ENCODE data around the gene DUOXA2. TPM values are rescaled to one million over a fixed set of nuclear protein-coding genes. Genes with fewer than 3 reads are reported as not detected.

The DUOXA2 gene
- total RNA-seq, 4 donors from 2014 or later: not detected

DNA sequence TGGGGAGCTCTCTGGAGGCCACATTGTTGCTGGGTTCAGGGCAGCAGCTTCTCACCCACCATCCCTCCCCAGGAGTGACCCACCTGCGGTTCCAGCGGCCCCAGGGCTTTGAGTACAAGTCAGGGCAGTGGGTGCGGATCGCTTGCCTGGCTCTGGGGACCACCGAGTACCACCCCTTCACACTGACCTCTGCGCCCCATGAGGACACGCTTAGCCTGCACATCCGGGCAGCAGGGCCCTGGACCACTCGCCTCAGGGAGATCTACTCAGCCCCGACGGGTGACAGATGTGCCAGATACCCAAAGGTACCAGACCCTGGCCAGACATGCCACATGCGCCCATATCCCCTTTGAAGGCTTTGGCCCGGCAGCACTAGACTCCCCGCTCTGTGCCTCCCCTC is 47.5 kb downstream of the DUOXA2 start:
- TF ChIP-seq, protein P1, sequence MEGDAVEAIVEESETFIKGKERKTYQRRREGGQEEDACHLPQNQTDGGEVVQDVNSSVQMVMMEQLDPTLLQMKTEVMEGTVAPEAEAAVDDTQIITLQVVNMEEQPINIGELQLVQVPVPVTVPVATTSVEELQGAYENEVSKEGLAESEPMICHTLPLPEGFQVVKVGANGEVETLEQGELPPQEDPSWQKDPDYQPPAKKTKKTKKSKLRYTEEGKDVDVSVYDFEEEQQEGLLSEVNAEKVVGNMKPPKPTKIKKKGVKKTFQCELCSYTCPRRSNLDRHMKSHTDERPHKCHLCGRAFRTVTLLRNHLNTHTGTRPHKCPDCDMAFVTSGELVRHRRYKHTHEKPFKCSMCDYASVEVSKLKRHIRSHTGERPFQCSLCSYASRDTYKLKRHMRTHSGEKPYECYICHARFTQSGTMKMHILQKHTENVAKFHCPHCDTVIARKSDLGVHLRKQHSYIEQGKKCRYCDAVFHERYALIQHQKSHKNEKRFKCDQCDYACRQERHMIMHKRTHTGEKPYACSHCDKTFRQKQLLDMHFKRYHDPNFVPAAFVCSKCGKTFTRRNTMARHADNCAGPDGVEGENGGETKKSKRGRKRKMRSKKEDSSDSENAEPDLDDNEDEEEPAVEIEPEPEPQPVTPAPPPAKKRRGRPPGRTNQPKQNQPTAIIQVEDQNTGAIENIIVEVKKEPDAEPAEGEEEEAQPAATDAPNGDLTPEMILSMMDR (IDR thresholded peaks at IDR 0.05; ENCODE audit: low read depth): no peak

DNA sequence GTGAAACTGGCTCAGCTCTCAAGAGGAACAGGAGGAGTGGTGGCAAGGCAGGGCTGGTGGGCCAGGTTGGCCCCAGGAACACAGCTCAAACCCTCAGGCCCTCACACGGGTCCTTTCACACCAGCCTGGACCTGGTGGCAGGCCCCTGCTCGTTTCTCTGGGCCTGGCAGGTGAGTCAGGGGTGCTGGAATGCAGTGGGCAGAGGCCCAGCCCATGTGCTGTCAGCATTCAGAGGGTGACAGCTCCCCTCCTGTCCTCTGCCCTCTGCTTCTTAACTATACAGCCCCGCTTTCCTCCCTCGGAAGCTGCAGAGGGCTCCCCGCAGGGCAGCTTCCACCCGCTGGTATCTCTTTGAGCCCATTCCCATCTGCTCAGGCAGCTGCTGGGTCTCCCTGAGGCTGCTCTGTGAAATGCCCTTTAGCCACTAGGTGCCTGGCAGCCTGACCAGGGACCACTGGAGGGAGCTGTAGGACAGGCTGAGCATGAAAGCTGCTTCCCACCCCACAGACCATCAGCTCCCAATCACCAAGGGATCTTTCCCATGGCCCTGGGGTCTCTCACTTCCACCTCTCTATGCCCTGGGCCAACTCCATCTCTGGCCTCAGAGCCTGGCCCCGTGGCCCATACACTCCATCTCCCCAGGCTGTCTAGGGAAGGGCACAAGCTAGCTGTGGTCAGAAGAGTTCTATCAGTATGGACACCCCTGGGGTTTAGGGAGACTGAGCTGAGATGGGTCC is 48.8 kb downstream of the DUOXA2 start:
- TF ChIP-seq, protein P1 (IDR thresholded peaks at IDR 0.05; ENCODE audit: low read depth): no peak

DNA sequence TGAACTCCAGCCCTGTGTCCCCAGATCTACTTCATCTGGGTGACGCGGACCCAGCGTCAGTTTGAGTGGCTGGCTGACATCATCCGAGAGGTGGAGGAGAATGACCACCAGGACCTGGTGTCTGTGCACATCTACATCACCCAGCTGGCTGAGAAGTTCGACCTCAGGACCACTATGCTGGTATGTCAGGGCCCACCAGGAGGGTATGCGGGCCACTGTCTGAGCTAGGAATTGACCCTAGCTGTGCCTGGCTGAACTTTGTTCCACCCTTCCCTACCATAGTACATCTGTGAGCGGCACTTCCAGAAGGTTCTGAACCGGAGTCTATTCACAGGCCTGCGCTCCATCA is 49.4 kb downstream of the DUOXA2 start:
- TF ChIP-seq, protein P1 (IDR thresholded peaks at IDR 0.05; ENCODE audit: low read depth): no peak

DNA sequence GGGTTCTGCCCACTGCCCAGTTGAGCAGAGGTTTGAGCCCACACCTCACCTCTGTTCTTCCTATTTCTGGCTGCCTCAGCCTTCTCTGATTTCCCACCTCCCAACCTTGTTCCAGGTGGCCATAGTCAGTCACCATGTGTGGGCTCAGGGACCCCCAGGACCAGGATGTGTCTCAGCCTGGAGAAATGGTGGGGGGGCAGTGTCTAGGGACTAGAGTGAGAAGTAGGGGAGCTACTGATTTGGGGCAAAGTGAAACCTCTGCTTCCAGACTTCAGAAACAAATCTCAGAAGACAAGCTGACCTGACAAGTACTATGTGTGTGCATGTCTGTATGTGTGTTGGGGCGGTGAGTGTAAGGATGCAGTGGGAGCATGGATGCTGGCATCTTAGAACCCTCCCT is 50.8 kb downstream of the DUOXA2 start:
- TF ChIP-seq, protein P1 (IDR thresholded peaks at IDR 0.05; ENCODE audit: low read depth): no peak

DNA sequence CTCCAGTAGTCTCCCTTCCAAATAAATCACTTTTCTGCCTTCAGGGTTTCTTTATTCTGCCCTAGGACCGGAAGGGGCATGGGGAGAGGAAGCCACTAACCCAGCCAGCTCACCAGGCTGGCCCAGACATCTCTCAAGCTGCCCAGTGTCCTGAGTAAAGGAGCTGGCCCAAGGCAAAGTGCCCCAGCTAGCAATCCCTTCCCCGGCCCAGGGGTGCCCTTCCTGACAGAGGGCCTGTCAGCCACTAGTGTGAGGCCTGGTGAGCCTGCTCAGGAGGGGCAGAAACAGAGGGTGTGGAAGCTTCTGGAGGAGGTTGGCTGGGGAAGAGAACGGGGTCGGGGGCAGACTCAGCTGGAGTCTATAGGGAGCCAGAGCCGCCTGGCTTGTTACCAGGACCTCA is 51.4 kb downstream of the DUOXA2 start:
- TF ChIP-seq, protein P1 (IDR thresholded peaks at IDR 0.05; ENCODE audit: low read depth): no peak

DNA sequence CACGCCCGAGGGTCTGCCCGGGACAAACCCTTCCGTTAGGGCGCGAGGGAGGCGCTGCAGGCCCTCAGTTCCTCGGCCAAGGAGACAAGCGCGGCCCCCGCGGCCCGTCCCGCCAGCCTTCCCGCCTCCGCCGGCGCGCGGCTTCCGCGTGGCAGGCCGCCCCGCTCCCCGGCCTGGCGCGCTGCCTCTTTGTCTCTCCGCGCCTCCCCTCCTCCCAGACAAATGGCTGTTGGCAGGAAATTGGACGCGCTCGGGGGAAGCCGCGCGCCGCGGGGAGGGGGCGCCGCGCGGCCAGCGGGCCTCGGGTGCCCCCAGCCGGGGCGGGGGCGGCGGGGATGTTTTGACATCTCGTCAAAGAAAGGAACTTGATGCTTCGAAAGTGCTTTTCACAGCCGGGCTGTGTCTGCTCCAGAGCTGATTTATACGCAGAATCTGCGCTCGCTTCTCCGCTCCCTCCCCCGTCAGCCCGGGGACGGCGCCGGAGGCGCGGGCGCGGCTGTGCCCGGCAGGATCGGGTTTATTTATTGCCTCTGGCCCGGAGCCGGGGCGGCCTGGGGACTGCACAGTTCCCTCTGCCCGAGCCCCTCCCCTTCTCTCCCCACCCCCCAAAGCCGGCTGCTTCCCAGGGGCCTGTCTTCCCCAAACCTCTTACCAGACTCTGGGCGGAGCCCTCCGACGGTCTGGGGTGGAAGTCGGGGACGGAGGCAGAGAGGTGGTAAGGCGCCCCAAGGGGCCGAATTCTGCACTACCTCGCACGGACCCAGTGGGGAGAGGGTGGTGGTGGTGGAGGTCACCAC is 52.9 kb downstream of the DUOXA2 start:
- TF ChIP-seq, protein P1 (IDR thresholded peaks at IDR 0.05; ENCODE audit: low read depth): no peak

DNA sequence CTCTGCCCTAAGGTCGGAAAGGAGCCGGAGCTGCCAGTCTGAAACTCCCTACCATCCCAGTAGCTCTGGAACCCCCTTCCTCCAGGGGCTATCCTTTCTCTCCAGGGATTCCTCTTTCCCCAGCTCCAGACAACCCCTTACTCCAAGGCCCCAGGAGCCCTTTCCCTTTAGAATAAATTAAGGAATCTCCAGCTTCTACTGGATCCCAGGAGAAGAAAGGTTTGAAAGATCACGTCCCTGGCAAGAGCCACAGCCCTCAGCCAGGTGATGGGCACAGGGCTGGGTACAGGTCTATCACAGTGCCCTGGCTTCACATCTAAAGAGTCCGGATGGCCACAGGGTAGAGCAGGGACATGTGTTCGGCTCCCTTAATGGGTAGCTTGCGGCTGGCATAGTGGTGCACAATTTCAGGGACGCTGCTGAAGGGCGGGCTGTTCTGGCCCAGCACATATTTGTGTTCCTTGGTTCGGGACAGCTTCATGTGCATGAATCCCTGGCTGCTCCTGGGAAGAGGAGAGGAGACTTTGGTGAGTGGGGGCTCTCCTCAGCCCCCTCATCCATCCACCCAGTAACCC is 53.6 kb downstream of the DUOXA2 start:
- TF ChIP-seq, protein P1 (IDR thresholded peaks at IDR 0.05; ENCODE audit: low read depth): no peak
